Posterior cingulate gyrus (tissue), 11 donors: ENCODE results near the gene PSPC1.
A peak's percentile ranks its signal among the peaks of the same experiment; 100 is the strongest.
"Not testable (repeated sequence)": the region's sequence is repeated elsewhere in the genome, so short reads cannot be mapped to it uniquely, and the experiment has no call there.

Experiments
- DNase-seq, 10 donors: peaks; one replicate each; pipeline versions ENCODE4 v3.0.0 to v3.0.0-alpha.2; 2020 to 2021; ENCODE audit warnings: mixed read lengths in 3 of 10
- intact Hi-C: fragments of 100-400 bp; cut with DNase I; formaldehyde crosslinking; loops from one replicate; pipeline ENCODE4 v1.15.1; 2023

The PSPC1 gene

GRCh38 chr13:19782727-19783682, at the start of gene PSPC1:
Gene PSPC1, minus strand, starts transcription at chr13:19782945. Its CDS starts 188 bp downstream, at chr13:19782757.
- intact Hi-C loops = loop anchor here (1.0 to 2.0 kb wide), 3 partner anchors 80 to 174 kb away; partner anchors contain the start of gene ZMYM5
- DNase-seq = peak; percentile 90 to 99 (median 93)

- intact Hi-C loops = no loop called here
- DNase-seq = peak in 1 of 10 donors; percentile 10
These were observed 39.9 kb upstream of the PSPC1 start for GRCh38 chr13:19822673-19823072.

- intact Hi-C loops = no loop called here
- DNase-seq = peak in 5 of 10 donors; percentile 21 to 86 (median 58)
These were observed 35.6 kb upstream of the PSPC1 start for GRCh38 chr13:19818223-19818842.

- DNase-seq = peak in 2 of 10 donors; percentile 35 to 60
- intact Hi-C loops = no loop called here
These were observed 34.9 kb upstream of the PSPC1 start for GRCh38 chr13:19817510-19818158.

GRCh38 chr13:19817106-19817505, 34.4 kb upstream of the PSPC1 start:
- DNase-seq = peak in 1 of 10 donors; percentile 21
- intact Hi-C loops = no loop called here

GRCh38 chr13:19815842-19816241, 33.1 kb upstream of the PSPC1 start:
- intact Hi-C loops = not testable (repeated sequence)
- peak in 1 of 10 donors; percentile 49 for DNase-seq

- intact Hi-C loops = no loop called here
- DNase-seq = peak in 2 of 10 donors; percentile 18 to 28
These were observed 28.5 kb upstream of the PSPC1 start for GRCh38 chr13:19810996-19811881.

- DNase-seq = peak in 2 of 10 donors; percentile 28 to 37
- intact Hi-C loops = no loop called here
These were observed 27.4 kb upstream of the PSPC1 start for GRCh38 chr13:19810151-19810550.

- intact Hi-C loops = no loop called here
- DNase-seq = no peak
These were observed 23.0 kb upstream of the PSPC1 start for GRCh38 chr13:19805765-19806164.

GRCh38 chr13:19795956-19796355, 13.2 kb upstream of the PSPC1 start:
- DNase-seq = no peak
- intact Hi-C loops = no loop called here

GRCh38 chr13:19794631-19795030, 11.9 kb upstream of the PSPC1 start:
- DNase-seq = peak in 2 of 10 donors; percentile 3 to 6
- intact Hi-C loops = no loop called here

- peak in 3 of 10 donors; percentile 7 to 33 (median 8) for DNase-seq
- intact Hi-C loops = no loop called here
These were observed 9.3 kb upstream of the PSPC1 start for GRCh38 chr13:19791953-19792537.

GRCh38 chr13:19782049-19782726, 557 bp downstream of the PSPC1 start:
- intact Hi-C loops = loop anchor here (1.0 to 2.0 kb wide), 3 partner anchors 81 to 175 kb away; partner anchors contain the start of gene ZMYM5
- peak; percentile 30 to 95 (median 56) for DNase-seq

- intact Hi-C loops = no loop called here
- DNase-seq = no peak
These were observed 1.2 kb downstream of the PSPC1 start for GRCh38 chr13:19781526-19781925.

- intact Hi-C loops = not testable (repeated sequence)
- peak in 1 of 10 donors; percentile 52 for DNase-seq
These were observed 1.9 kb downstream of the PSPC1 start for GRCh38 chr13:19780753-19781418.

GRCh38 chr13:19772306-19772705, 10.4 kb downstream of the PSPC1 start:
- DNase-seq = no peak
- intact Hi-C loops = no loop called here

GRCh38 chr13:19769854-19770253, 12.9 kb downstream of the PSPC1 start:
- intact Hi-C loops = no loop called here
- DNase-seq = no peak

GRCh38 chr13:19767966-19768365, 14.8 kb downstream of the PSPC1 start:
- intact Hi-C loops = no loop called here
- no peak for DNase-seq
